ACC112 (cell line): ENCODE data around the gene STEAP3.

Experiments
- H2AFZ ChIP-seq: fragments of 200-600 bp; sonication (generic); one replicate; pipeline ENCODE4 v1.6.0; 2017; ENCODE audit warnings: antibody characterized with exemption, low read length; ENCODE audit not compliant: unreplicated experiment
- H3K27ac ChIP-seq: fragments of 200-600 bp; sonication (generic); 2 replicates; pipeline ENCODE4 v1.5.1; 2014; ENCODE audit warnings: low read depth, mild to moderate bottlenecking, antibody characterized with exemption, low read length, moderate library complexity
- H3K27me3 ChIP-seq: fragments of 200-600 bp; sonication (generic); 2 replicates; pipeline ENCODE4 v1.6.1; 2014; ENCODE audit warnings: mild to moderate bottlenecking, antibody characterized with exemption, low read length, moderate library complexity, mixed read lengths; ENCODE audit not compliant: insufficient read depth
- H3K36me3 ChIP-seq: fragments of 200-600 bp; sonication (generic); 2 replicates; pipeline ENCODE4 v1.6.1; 2016; ENCODE audit warnings: mild to moderate bottlenecking, antibody characterized with exemption, low read length, moderate library complexity, mixed read lengths; ENCODE audit not compliant: insufficient read depth
- H3K4me1 ChIP-seq: fragments of 200-600 bp; sonication (generic); one replicate; pipeline ENCODE4 v1.6.1; 2016; ENCODE audit warnings: low read length, mixed read lengths; ENCODE audit not compliant: insufficient read depth, unreplicated experiment, control insufficient read depth
- H3K4me3 ChIP-seq: fragments of 200-600 bp; sonication (generic); 2 replicates; pipeline ENCODE4 v1.5.1; 2014; ENCODE audit warnings: mild to moderate bottlenecking, low read depth, low read length
- H3K79me2 ChIP-seq: fragments of 200-600 bp; sonication (generic); one replicate; pipeline ENCODE4 v1.6.0; 2016; ENCODE audit warnings: low read length; ENCODE audit not compliant: control insufficient read depth, unreplicated experiment, insufficient read depth

STEAP3 gene

DNA sequence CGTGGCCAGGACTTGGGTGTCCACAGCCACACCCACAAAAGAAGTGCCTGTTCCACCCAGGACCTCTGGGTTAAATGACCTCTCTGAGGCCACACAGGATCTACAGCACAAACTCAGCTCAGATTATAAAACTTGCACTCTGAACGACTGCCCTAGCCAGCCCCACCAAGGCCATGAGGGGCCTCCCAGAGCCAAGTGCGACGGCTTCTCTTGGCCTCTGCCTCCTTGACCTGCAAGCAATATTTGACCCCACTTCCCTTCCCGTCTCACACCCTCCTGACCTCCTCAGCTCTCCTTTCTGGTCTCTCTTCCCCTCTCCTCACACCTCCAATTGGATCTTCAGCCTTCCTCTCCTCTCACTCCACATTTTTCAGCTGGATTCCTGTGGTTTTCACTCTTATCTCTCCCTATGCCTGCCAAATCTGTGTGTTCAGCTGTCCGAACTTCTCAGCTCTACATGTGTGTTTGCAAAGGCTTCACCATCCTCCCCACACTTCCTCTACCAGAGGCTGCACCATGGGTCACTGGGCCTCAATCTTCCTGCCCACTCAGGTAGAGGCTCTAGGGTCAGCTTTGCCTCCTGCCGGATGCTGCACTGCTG lies 25.3 kb upstream of the STEAP3 start:
- Histone ChIP-seq H3K27ac (no peak overlapping the region), H3K4me3 (no peak overlapping the region), H2AFZ (no peak overlapping the region)

DNA sequence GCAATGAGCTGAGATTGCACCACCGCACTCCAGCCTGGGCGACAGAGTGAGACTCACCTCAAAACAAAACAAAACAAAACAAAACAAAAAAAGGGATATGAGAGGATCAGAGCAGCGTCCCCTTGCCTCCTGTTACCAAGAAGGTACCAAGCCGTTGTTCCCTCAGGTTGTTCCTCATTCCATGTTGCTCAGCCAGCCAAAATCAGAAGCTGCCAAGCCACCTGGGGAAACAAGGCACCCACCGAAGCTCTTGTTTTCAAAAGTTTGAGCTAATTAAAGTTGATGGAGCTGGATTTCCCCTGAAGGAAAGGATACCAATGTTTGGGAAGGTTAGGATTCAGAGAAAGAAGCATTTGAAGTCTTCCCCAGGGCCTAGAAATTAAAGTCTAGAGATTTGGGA lies 21.8 kb upstream of the STEAP3 start:
- H3K27ac ChIP-seq = no peak overlapping the region
- H3K4me1 ChIP-seq = peaks cover 2% of the 10 kb centered on the region
- no peak overlapping the region for H3K4me3 ChIP-seq
- H3K79me2 ChIP-seq = no peaks in the 10 kb centered on the region
- H3K27me3 ChIP-seq = peaks cover 4% of the 10 kb centered on the region; the same call in 1 of the 2 replicates
- no peak overlapping the region for H2AFZ ChIP-seq
- no peaks in the 10 kb centered on the region for H3K36me3 ChIP-seq

More for the DNA sequence above, 25.3 kb upstream of the STEAP3 start:
- H3K27me3 ChIP-seq = peaks cover 4% of the 10 kb centered on the region
- no peaks in the 10 kb centered on the region for H3K36me3 ChIP-seq
- H3K4me1 ChIP-seq = peaks cover 13% of the 10 kb centered on the region
- no peaks in the 10 kb centered on the region for H3K79me2 ChIP-seq

GRCh38 chr2:119202610-119203310 lies 20.9 kb upstream of the STEAP3 start:
- H3K4me1 ChIP-seq = no peaks in the 10 kb centered on the region
- no peak overlapping the region for H2AFZ ChIP-seq
- no peaks in the 10 kb centered on the region for H3K79me2 ChIP-seq
- H3K27me3 ChIP-seq = peaks cover 4% of the 10 kb centered on the region; the same call in 1 of the 2 replicates
- no peak overlapping the region for H3K27ac ChIP-seq
- no peak overlapping the region for H3K4me3 ChIP-seq
- H3K36me3 ChIP-seq = no peaks in the 10 kb centered on the region

DNA sequence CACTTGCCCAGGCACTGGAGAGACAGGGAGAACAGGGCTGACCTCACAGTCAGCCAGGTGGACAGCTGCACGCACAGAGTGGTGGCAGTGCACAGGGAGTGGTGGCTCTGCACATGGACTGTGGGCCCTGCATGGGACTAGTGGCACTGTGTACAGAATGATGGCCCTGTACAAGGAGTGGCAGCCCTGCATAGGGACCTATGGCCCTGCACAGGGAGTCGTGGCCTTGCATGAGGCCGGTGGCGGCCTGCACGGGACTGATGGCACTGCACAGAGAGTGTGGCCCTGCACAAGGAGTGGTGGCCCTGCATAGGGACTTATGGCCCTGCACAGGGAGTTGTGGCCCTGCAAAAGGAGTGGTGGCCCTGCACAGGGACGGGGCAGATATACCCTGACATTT lies 19.1 kb upstream of the STEAP3 start:
- Histone ChIP-seq H3K27me3 (peaks cover 6% of the 10 kb centered on the region), H3K4me1 (no peaks in the 10 kb centered on the region), H3K4me3 (no peak overlapping the region), H3K27ac (no peak overlapping the region), H3K36me3 (no peaks in the 10 kb centered on the region), H3K79me2 (no peaks in the 10 kb centered on the region), H2AFZ (no peak overlapping the region)

DNA sequence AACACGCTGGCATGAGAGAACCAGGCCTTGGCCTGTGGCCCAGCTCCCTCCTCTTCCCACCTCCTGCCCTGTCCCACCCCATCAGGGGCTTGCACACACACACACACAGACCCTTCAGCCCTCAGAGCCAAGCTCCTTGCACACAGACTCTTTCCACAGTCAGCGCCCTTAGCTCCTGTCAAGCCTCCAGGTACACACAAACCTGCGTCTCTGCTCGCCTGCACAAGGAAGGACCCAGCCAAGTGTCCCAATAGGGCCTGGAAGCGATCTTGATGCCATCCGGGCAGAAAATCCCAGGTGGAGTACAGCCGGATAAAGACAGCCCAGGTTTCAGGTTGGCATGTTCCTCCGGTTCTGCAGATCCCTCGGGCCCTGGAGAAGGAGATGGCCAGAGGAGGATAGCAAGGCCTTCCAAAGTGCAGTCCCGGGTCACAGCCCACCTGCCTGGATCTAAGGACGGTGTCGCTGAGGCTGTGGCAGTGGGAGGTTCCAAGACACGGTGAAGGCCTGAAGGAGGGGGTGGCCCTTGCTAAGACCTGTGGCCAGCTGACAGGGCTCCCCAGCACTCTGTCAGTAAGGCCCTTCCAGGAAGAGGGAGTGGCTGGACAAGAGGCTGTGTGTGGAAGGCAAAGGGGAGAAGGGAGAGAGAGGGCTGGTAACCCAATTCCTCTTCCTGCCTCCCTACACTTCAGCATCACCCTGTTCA lies 18.5 kb upstream of the STEAP3 start:
- Histone ChIP-seq H3K27ac (no peak overlapping the region), H3K36me3 (no peaks in the 10 kb centered on the region), H3K79me2 (no peaks in the 10 kb centered on the region), H2AFZ (no peak overlapping the region), H3K27me3 (peaks cover 11% of the 10 kb centered on the region), H3K4me1 (no peaks in the 10 kb centered on the region), H3K4me3 (no peak overlapping the region)

- no peaks in the 10 kb centered on the region for H3K4me1 ChIP-seq
- H3K36me3 ChIP-seq = no peaks in the 10 kb centered on the region
- H3K79me2 ChIP-seq = no peaks in the 10 kb centered on the region
- peaks cover 17% of the 10 kb centered on the region for H3K27me3 ChIP-seq
- H3K27ac ChIP-seq = no peak overlapping the region
- H3K4me3 ChIP-seq = no peak overlapping the region
- no peak overlapping the region for H2AFZ ChIP-seq
Measured at GRCh38 chr2:119206201-119206600, 17.4 kb upstream of the STEAP3 start.

- H3K4me1 ChIP-seq = no peaks in the 10 kb centered on the region
- no peak overlapping the region for H3K4me3 ChIP-seq
- no peak overlapping the region for H3K27ac ChIP-seq
- no peaks in the 10 kb centered on the region for H3K36me3 ChIP-seq
- no peak overlapping the region for H2AFZ ChIP-seq
- no peaks in the 10 kb centered on the region for H3K79me2 ChIP-seq
- peaks cover 17% of the 10 kb centered on the region for H3K27me3 ChIP-seq
Measured at GRCh38 chr2:119207447-119207846, 16.2 kb upstream of the STEAP3 start.

GRCh38 chr2:119208791-119209203 lies 14.8 kb upstream of the STEAP3 start:
- H3K4me1 ChIP-seq = no peaks in the 10 kb centered on the region
- no peak overlapping the region for H2AFZ ChIP-seq
- no peak overlapping the region for H3K27ac ChIP-seq
- H3K79me2 ChIP-seq = no peaks in the 10 kb centered on the region
- peaks cover 17% of the 10 kb centered on the region for H3K27me3 ChIP-seq
- H3K36me3 ChIP-seq = no peaks in the 10 kb centered on the region
- H3K4me3 ChIP-seq = no peak overlapping the region

GRCh38 chr2:119212139-119212800 lies 11.4 kb upstream of the STEAP3 start:
- Histone ChIP-seq H3K79me2 (no peaks in the 10 kb centered on the region), H2AFZ (no peak overlapping the region)

GRCh38 chr2:119214453-119215037 lies 9.1 kb upstream of the STEAP3 start:
- no peaks in the 10 kb centered on the region for H3K79me2 ChIP-seq
- H3K4me3 ChIP-seq = no peak overlapping the region
- no peak overlapping the region for H2AFZ ChIP-seq
- no peaks in the 10 kb centered on the region for H3K4me1 ChIP-seq
- H3K36me3 ChIP-seq = no peaks in the 10 kb centered on the region
- no peak overlapping the region for H3K27ac ChIP-seq
- peaks cover 10% of the 10 kb centered on the region for H3K27me3 ChIP-seq

More at GRCh38 chr2:119212139-119212800, 11.4 kb upstream of the STEAP3 start:
- Histone ChIP-seq H3K4me3 (no peak overlapping the region), H3K27ac (no peak overlapping the region), H3K4me1 (no peaks in the 10 kb centered on the region), H3K36me3 (no peaks in the 10 kb centered on the region), H3K27me3 (peaks cover 17% of the 10 kb centered on the region)
